Ovary (tissue), 3 donors: ENCODE results near the gene ADORA3.

Experiments used
- CTCF ChIP-seq, 3 donors: fragments of 450-650 bp in 2 of 3; fragments of 200-600 bp in 1 of 3; IDR thresholded peaks; one replicate each; pipeline versions ENCODE4 v1.5.1 to v1.8.0; 2016 to 2022; ENCODE audit warnings: antibody characterized with exemption in 3 of 3, mild to moderate bottlenecking in 1 of 3
- EP300 ChIP-seq: sonication (generic); formaldehyde crosslinking; IDR thresholded peaks from one replicate; pipeline ENCODE4 v1.6.1; 2017; ENCODE audit warnings: antibody characterized with exemption
- donor health status: DM: no; HTN: no; CAD: no.

DNA sequence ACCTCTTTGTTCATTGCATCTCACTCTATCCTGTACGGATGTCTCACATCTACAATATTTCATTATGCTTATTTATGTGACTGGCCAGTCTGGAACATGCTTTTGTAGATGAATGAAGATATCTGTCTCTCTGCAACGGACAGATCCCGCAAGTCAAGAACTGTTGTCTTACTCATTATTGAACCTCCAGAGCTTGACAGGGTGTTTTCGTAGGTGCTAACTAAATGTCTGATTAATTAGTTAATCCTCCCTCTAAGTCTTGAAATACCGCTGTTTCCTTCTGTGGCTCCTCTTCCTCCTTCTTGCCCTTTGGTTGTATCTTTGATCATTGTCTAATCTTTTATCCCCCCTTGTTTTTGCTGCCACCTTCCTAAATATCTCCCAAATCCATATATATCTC, 32.8 kb downstream of the ADORA3 start:
- TF ChIP-seq CTCF (IDR thresholded peaks at IDR 0.05) (no peak), EP300 (no peak)
